GM19395 (cell line): ENCODE measurements around the gene DPP6.

ENCODE experiments used
- ATAC-seq: cut with Tn5 transposase; IDR thresholded peaks from one replicate; pipeline ENCODE4 v1.9.1; 2021; ENCODE audit warnings: mild to moderate bottlenecking, moderate library complexity; ENCODE audit not compliant: unreplicated experiment

Gene DPP6

DNA sequence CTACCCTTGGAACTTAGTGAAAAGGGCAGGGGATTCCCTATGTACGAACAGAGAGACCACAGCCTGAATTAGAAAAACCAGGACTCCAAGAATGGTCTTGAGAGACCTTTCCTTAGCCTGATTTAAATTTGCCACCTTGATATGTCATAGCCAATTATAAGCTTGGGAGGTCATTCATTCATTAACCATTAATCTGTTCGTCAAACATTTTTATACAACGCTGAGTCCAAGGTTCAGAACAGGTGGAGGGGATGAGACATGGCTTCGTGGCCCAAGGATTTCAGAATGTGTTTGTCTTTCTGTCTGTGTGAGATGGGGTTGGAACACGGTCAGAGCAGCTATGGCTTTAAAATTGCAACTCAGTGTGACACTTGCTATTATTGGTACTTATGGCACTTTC, 792.8 kb downstream of the DPP6 start:
- ATAC-seq = no peak

DNA sequence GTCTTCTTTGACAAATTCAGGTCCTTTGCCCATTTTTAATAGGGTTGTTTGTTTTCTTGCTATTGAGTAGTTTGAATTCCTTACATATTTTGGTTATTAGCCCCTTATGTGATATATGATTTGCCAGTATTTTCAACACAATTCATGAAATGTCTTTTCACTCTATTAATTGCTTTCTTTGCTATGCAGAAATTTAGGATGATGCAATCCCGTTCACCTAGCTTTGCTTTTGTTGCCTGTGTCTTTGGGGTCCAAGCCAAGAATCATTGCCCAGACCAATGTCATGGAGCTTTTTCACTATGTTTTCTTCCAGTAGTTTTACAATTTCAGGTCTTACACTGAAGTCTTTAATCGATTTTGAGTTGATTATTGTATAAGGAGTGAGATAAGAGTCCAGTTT, 796.3 kb downstream of the DPP6 start:
- ATAC-seq = no peak

- ATAC-seq = no peak
Observed at GRCh38 chr7:154852205-154852604, 800.0 kb downstream of the DPP6 start.

GRCh38 chr7:154853063-154853726, 801.0 kb downstream of the DPP6 start:
- no peak for ATAC-seq

DNA sequence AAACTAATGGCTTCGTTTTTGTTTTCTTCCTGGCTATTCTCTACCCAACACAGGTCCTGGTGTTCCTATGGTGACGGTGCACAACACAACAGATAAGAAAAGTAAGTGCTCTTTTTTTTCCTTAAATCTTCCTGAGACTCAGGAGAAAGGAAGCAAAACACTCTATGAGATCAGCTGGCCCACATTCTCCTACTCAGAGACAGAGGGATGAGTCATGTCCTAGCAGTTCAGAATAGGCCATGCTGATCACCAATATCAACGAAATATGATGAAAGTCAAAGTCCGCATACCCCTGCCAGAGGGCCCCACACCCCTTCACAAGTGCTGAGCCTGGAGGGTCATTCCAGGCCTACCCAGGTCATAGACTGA, 801.5 kb downstream of the DPP6 start:
- ATAC-seq = no peak

DNA sequence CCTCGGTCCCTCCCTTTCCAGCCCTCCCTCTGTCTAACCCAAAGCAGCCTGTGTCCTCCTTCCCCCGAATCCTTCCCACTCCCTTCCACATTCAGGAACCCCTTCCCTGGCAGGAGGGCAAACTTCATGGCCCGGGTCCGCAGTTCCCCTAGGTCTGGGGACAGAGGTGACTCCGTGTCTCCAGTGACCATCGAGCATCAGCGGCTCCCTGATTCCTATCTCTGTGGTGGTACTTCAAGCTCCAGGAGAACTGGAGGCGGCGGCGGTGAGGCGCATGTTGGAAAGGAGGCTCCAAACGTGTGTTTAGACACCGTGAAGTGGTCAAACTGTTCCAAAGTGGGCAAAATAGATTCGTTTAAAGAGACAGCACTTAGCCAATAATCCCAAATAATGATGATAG, 802.6 kb downstream of the DPP6 start:
- ATAC-seq = no peak

DNA sequence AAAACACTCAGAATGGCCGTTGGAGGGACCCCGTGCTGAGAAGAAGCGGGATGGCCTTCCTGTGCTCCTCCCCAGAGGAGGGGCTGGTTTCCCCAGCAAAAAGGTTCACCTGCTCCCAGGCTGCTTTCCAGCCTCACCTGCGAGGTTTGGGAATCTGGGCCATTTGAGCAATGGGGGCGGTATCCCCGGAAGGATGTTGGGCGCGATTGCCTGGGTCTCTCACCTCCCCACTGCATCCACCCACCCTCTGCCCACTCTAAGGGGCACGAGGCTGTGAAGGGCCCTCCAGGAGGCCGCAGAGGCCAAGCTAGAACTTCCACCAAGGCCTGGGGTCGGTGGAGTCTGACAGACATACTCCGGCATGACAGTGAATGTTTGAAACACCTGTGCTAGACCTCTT, 803.2 kb downstream of the DPP6 start:
- no peak for ATAC-seq

DNA sequence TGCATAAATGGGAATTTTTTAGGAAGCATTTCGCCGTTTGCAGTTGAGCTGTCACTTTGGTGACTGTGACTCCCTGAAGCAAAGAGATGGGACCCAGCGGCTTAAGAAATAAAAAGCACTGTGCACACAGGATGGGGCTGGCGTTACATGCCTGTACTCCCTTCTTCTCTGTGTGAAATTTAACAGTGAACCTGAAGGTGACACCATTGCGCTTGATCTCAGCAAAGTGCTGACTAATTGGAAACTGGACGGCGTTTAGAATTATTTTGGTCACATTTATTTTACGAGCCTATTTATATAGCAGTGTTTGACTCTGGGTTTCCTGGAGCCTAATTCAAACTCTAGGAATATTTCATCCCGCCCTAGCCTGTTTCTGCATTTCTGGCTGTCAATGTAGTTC, 804.5 kb downstream of the DPP6 start:
- no peak for ATAC-seq

- no peak for ATAC-seq
Observed at GRCh38 chr7:154857240-154857639, 805.0 kb downstream of the DPP6 start.

DNA sequence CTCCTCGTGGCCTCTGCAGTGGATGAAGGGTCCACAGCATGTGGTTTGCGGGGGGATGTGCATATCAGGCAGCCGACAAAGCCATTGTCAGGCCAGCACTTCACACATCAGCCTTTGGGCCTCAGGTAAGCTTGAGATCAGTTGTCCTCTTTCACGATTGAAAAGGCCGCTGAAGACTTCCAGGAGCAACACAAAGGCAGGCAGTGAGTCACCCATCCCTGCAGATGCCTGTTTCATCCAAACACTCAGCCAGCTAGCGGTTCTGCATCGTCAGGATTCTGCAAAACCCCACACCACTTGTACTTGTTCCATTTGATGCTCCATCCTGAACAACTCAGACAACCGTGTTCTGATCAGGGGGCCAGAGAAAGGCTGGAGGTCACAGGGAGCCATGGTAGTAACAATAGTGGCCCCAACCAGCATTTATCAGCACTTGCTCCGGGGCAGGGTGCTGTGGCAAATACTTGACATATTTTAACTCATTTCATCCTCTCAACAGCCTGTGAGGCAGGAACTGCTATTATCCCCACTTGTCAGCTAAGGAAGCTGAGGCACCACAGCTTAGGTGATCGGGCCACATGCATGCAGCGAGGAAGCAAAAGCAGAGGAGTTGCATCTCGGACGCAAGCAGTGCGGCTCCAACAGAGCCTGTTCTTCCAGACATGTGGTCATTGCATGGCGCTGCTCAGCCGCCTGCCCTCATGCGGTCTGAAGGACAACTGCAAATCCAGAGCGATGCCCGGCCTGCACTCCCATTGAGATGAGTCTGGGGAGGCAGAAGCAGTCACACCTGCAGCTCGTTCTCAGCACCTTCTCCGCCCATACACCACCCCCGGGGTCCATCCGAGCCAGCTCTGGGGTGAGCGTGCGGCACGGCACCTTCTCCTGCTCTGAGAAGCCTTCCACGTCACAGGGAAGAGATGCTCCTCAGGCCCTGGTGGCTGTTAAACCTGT, 805.8 kb downstream of the DPP6 start:
- no peak for ATAC-seq

DNA sequence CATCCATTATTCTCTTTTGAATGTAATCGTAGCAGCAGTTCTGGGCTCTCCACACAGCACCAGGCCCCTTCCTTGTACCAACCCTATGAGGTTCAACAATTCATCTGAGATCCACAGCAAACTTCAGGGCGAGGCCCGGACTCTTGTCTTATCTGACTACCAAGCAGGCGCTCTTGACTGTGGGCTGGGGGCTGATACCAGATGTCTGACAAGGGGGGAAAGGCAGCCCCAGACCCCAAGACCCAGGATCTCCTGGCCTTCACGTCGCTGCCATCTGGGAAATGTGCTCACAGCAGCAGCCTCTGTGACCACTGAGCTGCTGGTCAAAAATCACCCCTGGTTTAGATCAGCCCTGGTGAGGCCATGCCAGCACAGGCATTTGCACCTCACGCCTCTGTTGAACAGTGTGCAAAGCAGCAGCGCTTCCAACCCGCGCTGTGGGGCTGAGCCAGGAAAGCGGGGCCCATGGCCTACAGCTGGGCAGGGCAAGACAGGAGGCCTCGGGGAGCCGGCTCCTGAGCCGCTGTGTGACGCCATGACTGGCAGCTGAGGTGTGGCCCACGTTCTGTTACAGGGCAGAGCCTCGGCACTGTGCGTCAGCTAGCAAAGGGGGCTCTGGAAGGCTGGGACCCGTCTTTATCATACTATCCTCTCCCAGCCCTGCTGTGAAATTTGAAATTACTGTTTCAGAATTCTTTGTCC, 806.8 kb downstream of the DPP6 start:
- no peak for ATAC-seq

GRCh38 chr7:154859747-154860620, 807.8 kb downstream of the DPP6 start:
- ATAC-seq = no peak

DNA sequence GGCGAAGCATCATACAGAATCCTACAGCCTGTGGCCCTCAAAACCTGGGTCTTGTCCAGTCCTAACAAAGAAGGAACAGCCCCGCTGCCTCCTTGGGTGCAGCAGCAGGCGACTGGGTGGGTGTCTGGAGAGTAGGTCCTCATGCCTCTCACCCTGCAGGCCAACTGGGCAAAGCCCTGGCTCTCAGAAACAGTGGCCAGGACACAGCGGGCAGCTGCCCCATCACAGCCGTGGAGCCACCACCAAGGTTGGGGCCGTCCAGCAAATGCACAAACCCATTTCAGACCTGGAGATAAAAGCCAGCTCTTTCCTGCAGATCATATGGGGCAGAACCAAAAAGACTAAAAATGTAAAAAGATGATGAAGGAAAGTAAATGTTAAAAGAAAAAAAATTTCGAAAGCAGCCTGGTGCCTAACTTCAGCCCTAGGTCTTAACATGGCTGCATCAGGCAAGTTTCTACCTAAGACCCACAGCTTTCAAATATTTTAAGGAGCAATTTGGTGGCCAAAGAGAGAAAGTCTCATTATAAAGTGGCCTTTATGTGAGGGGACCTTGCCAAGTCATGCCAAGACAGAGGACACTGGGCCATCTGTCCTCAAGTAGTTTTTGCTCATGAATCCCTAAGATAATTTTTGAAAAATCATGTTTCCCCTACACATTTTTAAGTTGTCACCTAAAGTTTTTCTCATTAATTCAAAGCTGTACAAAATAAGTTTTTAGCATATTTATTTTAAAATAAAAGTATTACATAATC, 808.6 kb downstream of the DPP6 start:
- ATAC-seq = no peak

DNA sequence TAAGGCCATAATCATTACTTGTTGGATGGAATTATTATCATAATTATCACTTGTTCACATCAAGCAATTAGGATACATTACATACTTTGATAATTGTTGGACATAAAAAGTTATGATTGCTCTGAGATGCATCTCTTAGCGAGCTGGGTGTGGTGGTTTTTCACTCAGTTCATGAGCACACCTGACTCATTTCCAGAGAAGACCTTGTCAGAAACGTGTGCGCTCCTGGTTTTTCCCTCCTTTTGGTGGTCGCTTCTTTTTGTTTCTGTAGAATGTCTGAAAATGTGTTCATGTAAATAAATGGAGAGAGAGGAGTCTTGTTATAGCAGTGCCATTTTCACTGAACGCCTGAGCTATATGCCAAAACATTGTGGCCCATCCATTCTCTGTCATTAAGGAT, 809.4 kb downstream of the DPP6 start:
- no peak for ATAC-seq

DNA sequence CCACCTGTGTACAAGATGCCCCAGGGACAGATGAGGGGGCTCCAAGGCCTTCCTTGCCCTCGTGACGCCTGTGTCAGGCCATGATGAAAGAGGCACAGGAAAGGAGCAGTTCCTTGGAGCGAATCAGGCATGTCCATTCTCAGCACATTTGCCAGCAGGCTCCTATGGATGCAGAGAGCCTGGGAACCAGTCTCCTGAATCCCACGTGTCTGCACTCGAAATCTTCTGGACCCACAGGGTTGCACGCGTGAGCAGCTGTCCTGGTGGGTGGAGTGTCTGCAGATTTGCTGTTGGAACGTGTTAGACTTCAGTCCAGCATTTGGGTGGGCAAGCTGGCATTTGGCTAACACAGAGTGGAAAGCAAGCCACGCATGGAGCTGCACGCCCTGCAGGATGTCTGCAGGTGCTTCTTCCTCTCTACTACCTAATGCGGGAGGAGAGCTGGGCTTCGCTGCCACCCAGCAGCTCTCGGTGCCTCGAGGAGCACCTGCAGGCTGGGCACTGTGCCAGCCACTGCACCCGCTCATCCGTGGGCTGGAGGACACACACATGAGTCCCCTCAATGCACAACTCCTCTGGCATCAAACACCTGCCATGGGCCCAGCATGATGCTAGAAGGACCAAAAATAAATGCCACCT, 810.1 kb downstream of the DPP6 start:
- ATAC-seq = no peak

DNA sequence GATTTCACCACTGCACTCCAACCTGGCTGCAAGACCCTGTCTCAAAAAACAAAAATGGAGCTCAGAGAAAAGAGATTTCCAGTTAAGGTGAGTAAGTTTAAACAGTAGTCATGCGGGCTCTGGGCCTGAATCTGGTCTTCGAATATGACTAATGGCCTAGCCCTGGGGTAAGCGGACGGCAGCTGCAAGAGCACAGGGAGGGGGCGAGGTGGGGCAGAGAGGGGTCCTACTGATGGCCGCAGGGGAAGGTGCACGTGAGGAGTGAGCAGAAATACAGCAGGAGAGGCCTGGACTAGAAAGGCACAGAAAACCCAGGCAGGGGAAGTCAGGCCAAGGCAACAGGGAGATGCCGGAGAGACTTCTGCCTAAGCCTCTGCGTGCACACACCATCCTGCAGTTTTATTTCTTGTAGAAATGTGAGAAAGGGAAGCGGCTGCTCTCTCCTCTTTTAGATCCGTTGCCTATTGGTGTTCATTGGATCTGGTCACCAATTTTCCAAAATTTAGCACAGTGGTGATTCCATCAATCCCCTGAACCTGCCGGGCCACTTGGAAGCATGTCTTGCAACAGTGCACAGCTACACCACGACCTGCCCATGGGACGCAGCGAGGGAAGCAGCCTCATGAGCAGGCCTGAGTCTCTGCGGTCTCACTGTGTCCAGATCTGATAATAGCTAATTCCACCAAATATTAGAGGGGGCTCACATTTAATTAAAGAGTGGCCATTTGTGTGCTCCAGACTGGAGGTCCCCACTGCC, 811.7 kb downstream of the DPP6 start:
- ATAC-seq = no peak

DNA sequence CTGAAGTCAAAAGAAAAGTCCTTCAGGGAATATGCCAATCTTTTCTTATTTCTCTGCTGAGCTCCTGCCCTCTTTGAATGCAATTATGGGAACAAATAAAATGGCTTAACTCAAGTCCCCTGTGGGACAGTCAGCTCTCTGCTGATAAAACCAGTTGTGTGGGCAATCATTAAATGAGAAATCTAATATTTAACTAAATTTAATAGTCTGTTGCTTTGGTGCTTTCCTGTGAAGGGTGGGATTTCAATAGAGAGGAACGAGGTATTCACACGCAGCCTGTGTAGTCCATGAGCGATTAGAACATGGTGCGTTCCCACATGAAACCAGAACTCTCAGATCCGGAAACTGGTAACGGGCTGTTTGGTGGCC, 812.3 kb downstream of the DPP6 start:
- peak; percentile 42 for ATAC-seq

GRCh38 chr7:154865984-154866685, 813.9 kb downstream of the DPP6 start:
- no peak for ATAC-seq
